Colonic mucosa (tissue), 4 donors: Measurements from ENCODE around the gene FAM181B. TPM values are rescaled to one million over a fixed set of nuclear protein-coding genes. Genes with fewer than 3 reads are reported as not detected.

ENCODE experiments used
- DNase-seq: peaks from one replicate; pipeline ENCODE4 v3.0.0-alpha.2; 2020
- H3K27ac ChIP-seq: fragments of 200-600 bp; one replicate; pipeline ENCODE4 v1.8.0; 2021
- H3K27me3 ChIP-seq: fragments of 200-600 bp; one replicate; pipeline ENCODE4 v1.8.0; 2021
- H3K36me3 ChIP-seq: fragments of 200-600 bp; one replicate; pipeline ENCODE4 v1.8.0; 2021
- H3K4me1 ChIP-seq: fragments of 200-600 bp; one replicate; pipeline ENCODE4 v1.8.0; 2021; ENCODE audit warnings: mild to moderate bottlenecking
- H3K4me3 ChIP-seq: fragments of 200-600 bp; one replicate; pipeline ENCODE4 v1.8.0; 2021
- H3K9ac ChIP-seq, 2 donors: one replicate each; pipeline ENCODE4 v1.7.0; 2013; ENCODE audit warnings: control low read depth in 2 of 2, low read depth in 2 of 2, low read length in 2 of 2
- H3K9me3 ChIP-seq: fragments of 200-600 bp; one replicate; pipeline ENCODE4 v1.8.0; 2021
- intact Hi-C: fragments of 100-400 bp; cut with DNase I; formaldehyde crosslinking; loops from one replicate; pipeline ENCODE4 v1.14.1; 2022
- total RNA-seq, 2 donors: library from RNA; stranded (reverse); fragmentation: NEBNext Ultra II Directional in 1 of 2; extraction: Animal tissue kit (Norgen Biotek cat#: 25700) in 1 of 2; gene quantifications; one replicate each; pipeline ENCODE4 v1.2.1, GENCODE V29; 2021
- TF ChIP-seq, protein P1 (sequence below): fragments of 200-600 bp; IDR thresholded peaks from one replicate; pipeline ENCODE4 v1.8.0; 2022; ENCODE audit warnings: antibody characterized with exemption, mild to moderate bottlenecking
- donor health status: healthy.
- donor health status: DM: no; HTN: no; CAD: no.
- donor health status: DM: no; HTN: no; CAD: no.

The FAM181B gene
- total RNA-seq, 2 donors from 2014 or later = 0.12 to 0.32 TPM

DNA sequence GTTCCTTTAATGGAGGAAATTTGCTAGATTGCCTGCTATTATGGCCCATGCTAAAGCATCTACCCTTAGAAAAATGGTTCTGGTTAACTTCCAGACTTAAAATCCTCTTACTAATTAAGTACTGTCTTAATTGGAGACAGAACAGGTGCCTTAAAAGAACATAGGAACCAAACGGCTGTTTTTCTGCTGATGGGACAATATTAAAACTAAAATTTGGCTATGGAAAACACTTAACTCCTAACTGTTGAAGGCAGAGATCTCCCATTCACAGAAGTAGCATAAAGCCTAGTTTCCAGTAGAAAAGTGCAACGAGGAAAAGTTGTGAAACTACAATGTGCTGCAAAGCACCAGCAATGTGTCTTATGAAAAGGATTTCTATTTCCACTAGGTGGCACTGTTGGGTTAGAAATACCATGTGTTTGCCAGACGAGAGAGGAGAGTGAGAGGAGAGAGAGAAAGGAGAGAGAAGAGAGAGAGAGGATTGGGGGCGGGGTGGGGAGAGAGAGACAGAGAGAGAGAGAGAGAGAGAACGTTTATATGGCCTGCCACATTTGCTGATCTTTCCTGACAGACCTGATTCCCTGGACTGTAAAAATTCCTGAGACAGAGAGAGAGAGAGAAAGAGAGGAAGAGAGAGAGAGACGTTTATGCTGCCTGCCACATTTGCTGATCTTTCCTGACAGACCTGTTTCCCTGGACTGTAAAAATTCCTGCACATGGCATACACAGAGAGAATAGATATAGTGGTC, 51.5 kb downstream of the FAM181B start:
- intact Hi-C loops = no loop called here
- no peaks in the 10 kb centered on the region for H3K27me3 ChIP-seq
- DNase-seq = peak; percentile 20

DNA sequence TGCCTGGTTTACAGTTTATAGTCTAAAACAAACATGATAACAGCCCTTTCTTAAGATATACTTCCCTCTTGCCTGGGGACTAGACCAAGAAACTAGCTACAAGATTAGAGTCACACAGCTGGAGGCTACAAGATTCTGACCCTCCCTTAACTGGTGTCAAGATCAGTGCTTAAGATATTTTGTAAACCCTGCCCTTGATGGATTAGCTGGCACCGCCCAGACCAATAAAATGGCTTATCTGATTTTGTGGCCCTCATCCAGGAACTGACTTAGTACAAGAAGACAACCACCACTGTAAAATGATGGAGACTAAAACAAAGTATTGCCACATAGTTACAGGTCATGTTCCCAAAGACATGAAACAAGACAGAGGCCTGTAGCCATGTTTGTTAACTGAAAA, 53.4 kb downstream of the FAM181B start:
- Histone ChIP-seq H3K27ac (no peak overlapping the region), H3K36me3 (no peaks in the 10 kb centered on the region), H3K4me1 (no peaks in the 10 kb centered on the region), H3K9me3 (no peaks in the 10 kb centered on the region), H3K27me3 (no peaks in the 10 kb centered on the region), H3K4me3 (no peak overlapping the region), H3K9ac (no peak overlapping the region)
- DNase-seq = peak; percentile 74
- intact Hi-C loops = no loop called here
- TF ChIP-seq, protein P1, sequence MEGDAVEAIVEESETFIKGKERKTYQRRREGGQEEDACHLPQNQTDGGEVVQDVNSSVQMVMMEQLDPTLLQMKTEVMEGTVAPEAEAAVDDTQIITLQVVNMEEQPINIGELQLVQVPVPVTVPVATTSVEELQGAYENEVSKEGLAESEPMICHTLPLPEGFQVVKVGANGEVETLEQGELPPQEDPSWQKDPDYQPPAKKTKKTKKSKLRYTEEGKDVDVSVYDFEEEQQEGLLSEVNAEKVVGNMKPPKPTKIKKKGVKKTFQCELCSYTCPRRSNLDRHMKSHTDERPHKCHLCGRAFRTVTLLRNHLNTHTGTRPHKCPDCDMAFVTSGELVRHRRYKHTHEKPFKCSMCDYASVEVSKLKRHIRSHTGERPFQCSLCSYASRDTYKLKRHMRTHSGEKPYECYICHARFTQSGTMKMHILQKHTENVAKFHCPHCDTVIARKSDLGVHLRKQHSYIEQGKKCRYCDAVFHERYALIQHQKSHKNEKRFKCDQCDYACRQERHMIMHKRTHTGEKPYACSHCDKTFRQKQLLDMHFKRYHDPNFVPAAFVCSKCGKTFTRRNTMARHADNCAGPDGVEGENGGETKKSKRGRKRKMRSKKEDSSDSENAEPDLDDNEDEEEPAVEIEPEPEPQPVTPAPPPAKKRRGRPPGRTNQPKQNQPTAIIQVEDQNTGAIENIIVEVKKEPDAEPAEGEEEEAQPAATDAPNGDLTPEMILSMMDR = no peak

More for the DNA sequence above, 51.5 kb downstream of the FAM181B start:
- no peaks in the 10 kb centered on the region for H3K36me3 ChIP-seq
- H3K9ac ChIP-seq = no peak overlapping the region
- H3K4me3 ChIP-seq = no peak overlapping the region
- TF ChIP-seq, protein P1 = peak; percentile 21
- H3K4me1 ChIP-seq = no peaks in the 10 kb centered on the region
- H3K27ac ChIP-seq = no peak overlapping the region
- no peaks in the 10 kb centered on the region for H3K9me3 ChIP-seq

Other genes starting within 250 kb of the FAM181B start
- 10 to 100 TPM; 24.9 to 41.3 TPM for gene PRCP, start 166.6 kb upstream of the FAM181B start, total RNA-seq
- gene DDIAS, start 167.9 kb upstream of the FAM181B start, total RNA-seq = 1 to 10 TPM; 2.5 to 7.8 TPM